ENCODE measurements around the gene PDE7B.

DNA sequence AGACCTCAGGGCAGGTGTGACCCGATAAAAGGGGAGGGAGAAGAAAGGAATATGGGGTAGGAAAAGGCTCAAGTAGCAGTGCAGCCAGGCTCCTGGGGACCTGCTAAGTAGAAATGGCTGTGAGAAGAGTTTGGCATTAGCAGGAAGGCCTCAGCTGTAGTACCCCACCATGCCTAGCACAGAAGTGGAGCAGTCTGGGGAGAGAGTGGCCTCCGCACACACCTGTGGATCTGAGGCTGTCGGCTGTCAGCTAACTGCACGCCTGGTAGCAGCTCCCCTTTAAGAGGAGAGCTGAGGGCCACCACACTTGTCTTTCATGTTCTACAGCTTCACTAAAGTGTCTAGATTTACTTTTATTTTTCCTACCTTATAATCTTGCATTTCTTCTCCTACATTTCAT, 24.6 kb downstream of the PDE7B start:
- TF ChIP-seq EZH2 (IDR thresholded peaks at IDR 0.05; ENCODE audit: insufficient read depth, poor library complexity, severe bottlenecking), result no peak
- TF ChIP-seq EZH2phosphoT487 (IDR thresholded peaks at IDR 0.05; ENCODE audit: insufficient read depth, low read depth), result no peak
